Stimulated activated CD4-positive, alpha-beta T cell treated with anti-CD3 and anti-CD28 coated beads, Interleukin-12 subunit alpha, Interleukin-12 subunit beta, amount 100 ng/mL, for 24 hours (primary cell): Measurements from ENCODE around the gene SCYGR1.
"Not testable (repeated sequence)": the region's sequence is repeated elsewhere in the genome, so short reads cannot be mapped to it uniquely, and the experiment has no call there.

Source experiments
- DNase-seq, 2 experiments: peaks; one replicate each; pipeline ENCODE4 v3.0.0-alpha.2; 2020; ENCODE audit warnings: low read depth in 2 of 2

The SCYGR1 gene

DNA sequence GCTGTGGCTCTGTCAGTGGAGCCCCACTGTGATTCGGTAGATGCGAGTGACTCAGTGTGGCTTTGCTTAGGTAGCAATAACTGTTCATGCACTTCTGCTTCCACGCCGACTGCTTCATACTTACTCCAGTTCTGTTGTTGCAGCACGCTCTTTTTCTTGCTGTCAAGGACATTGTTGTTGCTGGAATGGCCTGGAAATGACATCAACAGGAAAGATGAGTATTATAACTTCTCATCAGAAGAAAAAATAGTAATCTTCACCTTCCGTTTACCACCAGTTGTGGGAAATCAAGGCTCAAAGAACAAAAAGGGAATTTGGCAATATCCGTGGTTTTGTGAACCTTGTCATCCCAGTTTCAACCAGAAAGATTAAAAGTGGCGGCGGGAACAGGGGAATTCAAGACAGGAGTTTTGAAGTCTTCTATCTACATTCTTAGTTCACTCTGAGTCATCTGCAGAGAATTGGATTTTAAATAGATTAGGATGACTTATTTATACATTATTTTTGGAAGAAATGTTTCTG is 16.9 kb downstream of the SCYGR1 start:
- DNase-seq = no peak

- no peak for DNase-seq
These were observed 17.7 kb downstream of the SCYGR1 start for GRCh38 chr2:227370092-227370491.

GRCh38 chr2:227368574-227368973 is 19.2 kb downstream of the SCYGR1 start:
- DNase-seq = no peak

GRCh38 chr2:227367427-227367795 is 20.3 kb downstream of the SCYGR1 start:
- no peak for DNase-seq

DNA sequence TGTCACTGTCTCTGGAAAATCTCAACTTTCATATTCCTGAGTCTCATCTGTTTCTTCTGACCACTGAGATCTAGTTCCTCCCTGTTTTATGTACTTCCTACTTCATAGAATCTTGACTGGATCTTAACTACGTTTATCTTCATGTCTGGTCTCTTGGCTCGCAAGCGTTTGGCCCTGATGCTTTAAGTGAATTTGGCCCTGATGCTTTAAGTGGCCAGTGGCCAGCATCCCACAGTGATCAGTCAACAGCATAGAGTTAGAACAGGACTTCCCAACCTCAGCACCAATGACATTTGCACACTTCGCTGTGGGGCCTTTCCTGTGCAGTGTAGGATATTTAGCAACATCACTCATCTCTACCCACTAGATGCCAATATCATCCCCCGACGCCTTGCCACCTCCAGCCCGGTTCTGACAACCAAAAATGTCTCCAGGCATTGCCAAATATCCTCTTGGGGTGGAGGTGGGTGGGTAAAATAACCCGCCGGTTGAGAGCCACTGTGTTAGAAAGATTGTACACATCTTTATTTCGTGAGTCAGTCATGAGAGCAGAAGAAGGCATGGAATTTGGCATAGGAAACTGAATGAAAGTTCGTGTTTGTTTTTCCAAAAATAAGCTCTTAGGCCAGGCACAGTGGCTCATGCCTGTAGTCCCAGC is 20.9 kb downstream of the SCYGR1 start:
- DNase-seq = no peak

- DNase-seq = no peak
These were observed 21.9 kb downstream of the SCYGR1 start for GRCh38 chr2:227365833-227366232.

GRCh38 chr2:227364585-227365263 is 23.0 kb downstream of the SCYGR1 start:
- not testable (repeated sequence) for DNase-seq

DNA sequence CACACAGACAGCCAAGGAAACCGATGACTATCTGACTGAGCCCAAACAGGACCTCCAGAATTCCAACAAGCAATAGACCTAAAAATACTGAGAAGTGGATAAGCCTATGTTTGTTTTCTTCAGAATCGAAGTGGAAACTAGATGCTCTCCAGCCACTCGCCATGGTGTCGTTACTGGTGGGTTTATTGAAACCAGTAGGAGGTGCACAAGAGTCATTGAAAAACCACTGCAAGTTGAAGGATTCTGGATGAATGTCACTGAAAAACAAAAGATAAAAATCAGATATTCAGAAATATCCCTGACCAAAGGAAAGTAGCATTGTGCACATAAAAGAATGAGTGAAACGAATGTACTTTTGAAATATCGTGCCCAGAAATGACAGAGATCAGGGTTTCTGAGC is 24.0 kb downstream of the SCYGR1 start:
- no peak for DNase-seq

GRCh38 chr2:227360351-227360750 is 27.4 kb downstream of the SCYGR1 start:
- no peak for DNase-seq

DNA sequence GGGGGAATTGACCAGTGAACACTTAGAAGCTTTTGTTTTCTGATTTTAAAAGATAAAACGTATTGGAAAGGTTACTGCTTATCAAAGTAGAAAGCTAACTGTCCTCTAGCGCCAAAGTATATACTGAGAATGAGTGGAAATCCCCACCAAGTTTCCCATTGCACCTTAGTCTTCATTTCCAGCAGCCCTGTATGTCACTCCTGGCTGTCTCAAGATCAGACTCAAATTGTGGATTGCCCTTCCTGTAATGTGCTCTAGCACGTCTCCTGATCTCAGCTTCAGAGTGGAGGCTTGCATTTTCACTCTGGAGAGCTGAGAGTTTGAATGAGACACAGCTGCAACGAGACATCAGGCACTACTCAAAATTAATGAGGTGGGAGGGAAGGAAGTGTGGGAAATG is 36.1 kb downstream of the SCYGR1 start:
- DNase-seq = no peak

DNA sequence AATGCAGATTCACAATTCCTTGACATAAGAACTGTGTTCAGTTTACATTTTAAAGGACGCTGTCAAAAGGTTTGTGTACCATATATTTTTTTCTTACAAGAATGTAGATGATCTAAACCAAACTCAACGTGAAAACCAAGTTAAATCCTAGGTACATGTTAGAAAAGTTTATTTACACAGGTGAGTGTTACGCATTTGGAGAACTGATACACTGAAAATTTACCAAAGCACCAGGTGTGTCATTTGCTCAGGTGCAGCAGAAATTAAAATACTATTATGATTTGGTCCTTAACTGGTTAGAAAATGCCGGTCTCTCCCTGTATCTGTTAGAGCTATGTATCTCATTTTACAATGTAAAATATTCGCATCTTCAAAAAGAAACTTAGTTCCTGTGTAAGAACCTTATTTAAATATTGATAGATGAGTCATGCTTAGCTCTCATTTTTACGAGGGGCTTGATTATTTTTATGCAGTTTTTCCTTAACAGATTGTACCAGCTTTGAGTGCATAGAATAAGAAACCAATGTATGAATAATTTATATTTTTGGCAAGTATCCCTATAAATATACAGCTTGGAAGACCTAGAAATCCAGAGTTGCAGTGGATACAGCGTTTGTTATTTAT is 37.6 kb downstream of the SCYGR1 start:
- DNase-seq = no peak

GRCh38 chr2:227348324-227348723 is 39.4 kb downstream of the SCYGR1 start:
- no peak for DNase-seq

DNA sequence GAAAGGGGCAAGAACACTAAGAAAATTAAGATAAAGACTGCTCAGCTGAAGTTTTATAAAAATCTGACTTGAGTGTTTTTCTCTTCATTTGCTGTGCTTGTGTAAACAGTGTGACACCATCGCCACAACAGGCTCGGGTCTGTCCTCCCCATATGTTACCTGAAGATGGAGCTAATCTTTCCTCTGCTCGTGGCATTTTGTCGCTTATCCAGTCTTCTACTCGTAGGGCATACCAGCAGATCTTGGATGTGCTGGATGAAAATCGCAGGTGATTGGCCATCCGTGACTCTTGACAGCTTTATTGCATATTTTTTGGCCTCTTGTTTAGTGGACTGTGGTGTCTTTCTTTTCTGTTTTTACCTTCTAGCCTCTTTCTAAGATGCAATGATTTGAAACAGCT is 40.6 kb downstream of the SCYGR1 start:
- no peak for DNase-seq

DNA sequence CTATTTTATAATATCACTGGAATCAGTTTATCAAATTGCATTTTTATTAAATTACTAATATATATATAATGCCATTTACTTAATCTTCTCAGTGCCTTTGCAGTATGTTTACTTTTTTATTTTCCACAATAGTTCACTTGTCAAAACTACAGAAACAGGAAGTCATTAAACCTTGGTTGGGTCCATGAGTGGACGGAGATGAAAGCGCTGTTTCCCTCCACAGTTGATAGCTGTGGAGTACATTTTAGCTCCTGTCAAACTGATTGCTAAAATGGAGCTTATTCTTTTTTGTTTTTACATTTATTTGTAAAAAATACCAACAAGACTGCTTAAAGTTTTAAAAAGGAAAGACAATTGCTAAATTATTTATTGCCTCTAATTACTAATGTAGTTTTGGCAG is 43.5 kb downstream of the SCYGR1 start:
- DNase-seq = no peak

DNA sequence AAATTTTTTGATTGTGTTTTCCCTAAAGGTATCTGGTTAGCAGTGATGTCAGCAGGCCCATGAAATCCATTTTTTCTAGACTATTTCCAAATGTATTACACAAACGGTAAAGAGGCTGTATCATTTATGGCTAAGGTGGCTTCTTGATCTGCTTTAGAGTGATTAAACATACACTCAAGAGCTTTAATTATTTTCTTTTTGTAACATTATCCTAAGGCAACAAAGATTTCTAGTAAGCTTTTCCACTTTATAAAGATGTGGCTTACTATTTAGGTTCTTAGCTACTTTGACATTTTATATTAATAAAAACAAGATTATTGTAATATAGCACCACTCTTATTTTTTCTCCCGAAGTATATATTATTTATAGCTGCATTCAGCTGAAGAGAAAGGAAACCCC is 46.2 kb downstream of the SCYGR1 start:
- no peak for DNase-seq

- DNase-seq = no peak
These were observed 47.6 kb downstream of the SCYGR1 start for GRCh38 chr2:227340106-227340505.

DNA sequence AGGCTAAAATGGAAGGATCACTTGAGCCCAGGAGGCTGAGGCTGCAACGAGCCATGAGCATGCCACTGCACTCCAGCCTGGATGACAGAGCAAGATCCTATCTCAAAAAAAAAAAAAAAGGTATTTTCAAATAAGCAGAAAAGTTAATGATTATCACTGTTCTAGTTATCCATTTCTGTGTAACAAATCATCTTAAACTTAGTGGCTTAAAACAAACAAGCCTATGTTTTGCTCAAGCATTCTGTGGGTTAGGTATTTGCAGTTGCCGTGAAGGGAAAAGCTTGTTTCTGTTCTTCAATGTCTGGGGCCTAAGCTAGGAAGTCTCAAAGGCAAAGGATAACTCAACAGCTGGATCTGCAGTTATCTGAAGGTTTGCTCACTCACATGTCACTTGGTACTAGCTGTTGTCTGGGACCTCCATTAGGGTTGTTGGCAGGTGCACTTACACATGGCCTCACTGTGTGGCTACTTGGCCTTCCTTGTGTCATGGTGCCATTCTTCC is 48.6 kb downstream of the SCYGR1 start:
- DNase-seq = no peak
